HG03097 (cell line): ENCODE data around the gene HOXA13.

ENCODE experiments used
- ATAC-seq: cut with Tn5 transposase; IDR thresholded peaks from one replicate; pipeline ENCODE4 v1.9.1; 2021; ENCODE audit not compliant: unreplicated experiment, low FRiP score

HOXA13 gene

DNA sequence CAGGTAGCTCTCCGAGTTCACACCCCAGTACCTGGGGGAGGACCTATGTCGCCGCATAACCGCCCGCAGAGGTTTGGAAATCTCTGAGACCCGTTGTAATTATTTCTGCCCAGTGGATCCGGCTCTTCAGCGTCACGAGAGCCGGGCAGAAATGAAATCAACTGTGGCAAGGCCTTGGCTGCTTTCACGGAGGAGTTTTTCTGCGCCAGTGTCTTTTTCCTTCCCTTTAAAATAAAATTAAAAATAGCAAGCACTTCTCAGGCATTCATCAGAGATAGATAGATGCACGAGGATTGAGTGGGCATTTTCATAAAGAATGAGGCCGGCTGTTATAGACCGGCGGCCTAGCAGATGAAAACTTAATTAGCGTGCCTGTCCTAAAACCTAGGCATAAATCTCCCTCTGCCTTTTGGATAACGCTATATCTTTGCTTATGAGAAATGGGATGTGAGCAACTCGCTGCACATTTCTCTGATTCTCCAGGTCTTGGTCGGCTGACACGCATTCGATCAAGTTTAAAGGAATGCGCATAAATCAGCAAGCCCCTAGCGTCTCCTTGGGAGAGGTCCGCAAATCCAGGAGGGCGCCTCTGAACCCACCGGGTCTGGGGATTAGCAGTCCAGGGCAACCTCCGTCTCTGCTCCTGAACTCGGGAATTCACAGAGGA lies 6.4 kb downstream of the HOXA13 start:
- no peak for ATAC-seq

- no peak for ATAC-seq
These were observed 7.2 kb downstream of the HOXA13 start for GRCh38 chr7:27192546-27193334.

GRCh38 chr7:27191833-27192545 lies 7.9 kb downstream of the HOXA13 start:
- ATAC-seq: no peak

- ATAC-seq: no peak
These were observed 8.6 kb downstream of the HOXA13 start for GRCh38 chr7:27191161-27191731.

DNA sequence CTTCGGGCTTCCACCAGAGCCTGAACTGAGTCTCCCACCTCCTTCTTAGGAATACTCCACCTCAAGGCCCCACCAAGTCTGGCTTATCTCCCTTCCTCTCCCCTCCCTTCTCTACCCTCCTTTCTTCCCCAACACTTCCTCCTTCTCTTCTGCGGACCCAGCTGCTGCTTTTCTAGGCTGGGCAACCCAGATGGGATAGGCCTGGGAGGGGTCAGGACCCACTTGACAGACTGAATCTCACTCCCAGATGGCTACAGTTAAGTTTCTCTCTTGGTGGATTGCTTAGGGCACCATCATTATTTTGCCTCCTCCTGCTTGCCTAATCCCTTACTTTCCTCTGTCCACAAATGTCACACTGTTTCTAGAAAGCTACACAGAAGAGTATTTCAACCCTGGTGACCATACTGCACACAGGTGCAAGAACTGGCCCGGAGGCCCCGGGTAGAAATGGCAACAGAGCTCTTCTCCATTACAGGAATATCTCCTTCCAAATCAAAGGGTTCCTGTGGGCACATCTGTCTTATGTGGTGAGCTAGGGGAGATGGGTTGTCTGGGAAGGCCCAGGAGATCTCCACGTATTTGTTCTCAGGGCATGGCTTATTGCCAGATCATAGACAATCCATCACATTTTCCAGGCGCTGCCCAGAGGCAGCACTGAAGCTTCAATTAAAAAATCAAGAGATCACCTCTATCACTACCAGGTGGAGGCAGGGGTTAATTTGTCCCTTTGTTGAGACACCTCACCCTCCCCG lies 9.7 kb downstream of the HOXA13 start:
- no peak for ATAC-seq

- ATAC-seq: no peak
These were observed 10.4 kb downstream of the HOXA13 start for GRCh38 chr7:27189295-27189996.

DNA sequence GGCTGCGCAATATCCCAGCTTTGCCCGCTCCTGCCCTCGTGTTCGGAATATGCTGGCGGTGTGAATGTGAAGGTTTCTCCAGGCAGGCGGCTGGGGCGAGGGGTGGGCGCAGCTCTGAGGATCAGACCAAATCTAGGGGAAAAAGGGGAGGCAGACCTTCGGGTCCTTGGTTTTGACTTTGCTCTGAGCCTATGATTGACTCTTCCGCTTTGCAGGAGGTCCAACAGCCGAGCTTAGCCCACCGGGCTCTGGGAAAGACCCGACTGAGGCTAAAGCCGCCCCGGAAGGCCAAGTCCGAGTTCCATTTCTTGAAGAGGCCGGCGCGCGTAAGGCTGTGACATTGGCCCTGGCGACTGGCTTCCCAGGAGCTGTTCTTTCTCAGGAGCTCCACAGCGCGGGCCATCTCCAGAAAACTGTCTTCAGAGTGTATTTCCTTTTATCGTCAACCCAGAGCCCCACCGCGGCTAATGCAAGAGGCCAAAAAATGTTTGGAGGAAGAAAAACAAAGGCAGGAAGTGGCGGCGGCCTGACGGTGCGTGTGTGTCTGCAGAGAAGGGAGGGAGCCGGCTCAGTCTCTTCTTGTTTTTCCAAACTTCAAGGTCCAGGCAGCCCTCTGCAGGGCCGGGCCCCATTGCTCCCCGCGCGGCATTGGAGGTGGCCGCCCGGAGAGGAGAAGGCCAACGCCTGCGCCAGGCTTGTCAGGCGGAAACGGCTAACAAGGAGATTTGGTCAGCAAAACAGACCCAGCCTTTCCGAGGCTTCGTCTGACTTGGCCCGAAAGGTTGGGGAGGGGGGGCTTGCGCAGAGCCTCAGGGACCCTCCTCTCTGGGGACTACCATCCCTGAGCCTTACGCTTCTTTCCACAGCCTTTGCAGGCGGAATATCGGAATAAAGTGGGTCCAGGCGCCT lies 11.3 kb downstream of the HOXA13 start:
- ATAC-seq: no peak

DNA sequence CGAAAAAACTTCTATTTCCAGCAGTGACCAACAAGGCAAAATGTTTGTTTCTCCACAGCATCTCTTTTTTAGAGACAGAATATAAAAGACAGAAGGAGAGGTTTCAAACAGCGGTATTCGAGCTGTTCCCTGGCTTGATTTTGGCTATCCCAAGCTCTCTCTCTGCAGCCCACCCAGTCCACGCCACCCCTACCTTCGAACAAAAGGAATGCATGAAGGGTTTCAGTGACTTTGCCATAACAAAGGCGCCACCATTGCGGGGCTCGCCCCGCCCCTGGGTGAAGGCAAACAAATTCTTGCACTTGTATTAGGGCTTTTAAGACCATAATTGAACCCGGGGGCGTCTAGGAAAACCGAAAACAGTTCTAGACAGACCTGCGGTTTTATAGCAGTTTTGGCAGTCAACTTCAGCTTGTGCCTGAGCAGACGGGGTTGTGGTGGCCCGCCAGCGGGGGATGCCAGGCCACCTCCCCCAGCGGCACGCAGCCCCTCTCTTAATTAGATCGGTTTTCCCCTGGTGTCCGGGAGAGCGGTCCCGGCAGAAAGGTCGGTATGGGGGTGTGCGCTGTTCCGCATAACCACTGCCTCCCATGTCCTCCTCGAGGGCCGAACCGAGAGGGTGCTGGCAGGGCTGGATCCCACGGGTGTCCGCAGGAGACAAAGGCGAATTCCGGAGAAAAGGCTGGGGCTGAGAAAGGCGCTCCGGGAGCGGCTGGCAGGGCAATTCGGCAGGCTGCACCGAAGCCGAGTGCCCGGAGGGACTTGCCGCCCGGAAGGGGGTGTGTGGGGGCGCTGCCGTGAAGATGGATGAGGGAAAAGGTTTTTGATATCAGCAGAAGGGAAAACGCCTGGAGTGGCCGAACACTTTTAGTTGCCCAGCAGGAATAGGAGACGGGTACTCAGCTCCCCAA lies 12.2 kb downstream of the HOXA13 start:
- ATAC-seq: no peak

- no peak for ATAC-seq
These were observed 13.0 kb downstream of the HOXA13 start for GRCh38 chr7:27186668-27187474.

- ATAC-seq: no peak
These were observed 13.8 kb downstream of the HOXA13 start for GRCh38 chr7:27185854-27186667.

- no peak for ATAC-seq
These were observed 14.7 kb downstream of the HOXA13 start, which contains the start of gene HOXA11 for GRCh38 chr7:27185013-27185853. HOXA11 (minus strand) TSS chr7:27185232; CDS start chr7:27185144, 88 bp downstream.

DNA sequence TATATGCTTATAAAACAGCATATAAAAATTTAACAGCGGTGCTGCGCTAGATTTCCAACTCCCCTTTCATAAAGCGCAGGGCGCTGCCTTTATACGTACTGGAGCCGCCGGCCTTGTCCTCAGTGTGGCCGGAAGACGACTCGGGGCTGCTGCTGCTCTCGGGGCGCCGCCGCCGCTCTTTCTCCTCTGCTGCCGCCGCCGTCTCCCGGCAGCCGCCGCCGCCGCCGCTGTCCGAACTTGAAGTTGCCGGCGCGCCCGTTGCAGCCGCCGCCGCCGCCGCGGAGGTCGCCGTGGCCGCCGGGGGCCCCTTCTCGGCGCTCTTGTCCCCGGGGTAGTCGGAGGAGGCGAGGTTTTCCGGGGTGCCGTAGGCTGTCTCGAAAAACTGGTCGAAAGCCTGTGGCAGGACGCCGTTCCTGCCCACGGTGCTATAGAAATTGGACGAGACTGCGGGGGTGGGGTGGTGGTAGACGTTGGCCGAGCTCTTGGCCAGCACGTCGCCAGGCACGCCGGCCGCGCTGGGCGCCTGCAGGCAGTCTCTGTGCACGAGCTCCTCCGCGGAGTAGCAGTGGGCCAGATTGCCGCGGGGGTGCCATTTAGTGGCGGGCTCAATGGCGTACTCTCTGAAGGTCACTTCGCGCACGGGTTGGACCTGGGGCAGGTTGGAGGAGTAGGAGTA lies 15.4 kb downstream of the HOXA13 start:
- no peak for ATAC-seq

- ATAC-seq: no peak
These were observed 16.1 kb downstream of the HOXA13 start for GRCh38 chr7:27183682-27184336.
